HG02943 (cell line): ENCODE measurements around the gene TPSB2.
"Not testable (repeated sequence)": the region's sequence is repeated elsewhere in the genome, so short reads cannot be mapped to it uniquely, and the experiment has no call there.

ENCODE experiments used
- ATAC-seq: cut with Tn5 transposase; IDR thresholded peaks from one replicate; pipeline ENCODE4 v1.9.1; 2021; ENCODE audit warnings: mild to moderate bottlenecking, low read depth, moderate library complexity; ENCODE audit not compliant: unreplicated experiment

TPSB2 gene

DNA sequence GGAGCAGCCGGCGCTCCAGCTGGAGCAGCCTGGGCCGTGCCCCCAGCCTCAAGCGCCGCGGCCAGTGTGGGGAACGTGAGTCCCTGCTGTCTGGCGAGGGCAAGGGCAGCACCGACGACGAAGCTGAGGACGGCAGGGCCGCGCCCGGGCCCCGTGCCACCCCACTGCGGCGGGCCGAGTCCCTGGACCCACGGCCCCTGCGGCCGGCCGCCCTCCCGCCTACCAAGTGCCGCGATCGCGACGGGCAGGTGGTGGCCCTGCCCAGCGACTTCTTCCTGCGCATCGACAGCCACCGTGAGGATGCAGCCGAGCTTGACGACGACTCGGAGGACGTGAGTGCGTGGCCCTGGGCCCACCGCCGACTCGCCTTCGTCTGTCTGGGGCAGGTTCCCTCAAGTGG is 20.9 kb downstream of the TPSB2 start:
- no peak for ATAC-seq

DNA sequence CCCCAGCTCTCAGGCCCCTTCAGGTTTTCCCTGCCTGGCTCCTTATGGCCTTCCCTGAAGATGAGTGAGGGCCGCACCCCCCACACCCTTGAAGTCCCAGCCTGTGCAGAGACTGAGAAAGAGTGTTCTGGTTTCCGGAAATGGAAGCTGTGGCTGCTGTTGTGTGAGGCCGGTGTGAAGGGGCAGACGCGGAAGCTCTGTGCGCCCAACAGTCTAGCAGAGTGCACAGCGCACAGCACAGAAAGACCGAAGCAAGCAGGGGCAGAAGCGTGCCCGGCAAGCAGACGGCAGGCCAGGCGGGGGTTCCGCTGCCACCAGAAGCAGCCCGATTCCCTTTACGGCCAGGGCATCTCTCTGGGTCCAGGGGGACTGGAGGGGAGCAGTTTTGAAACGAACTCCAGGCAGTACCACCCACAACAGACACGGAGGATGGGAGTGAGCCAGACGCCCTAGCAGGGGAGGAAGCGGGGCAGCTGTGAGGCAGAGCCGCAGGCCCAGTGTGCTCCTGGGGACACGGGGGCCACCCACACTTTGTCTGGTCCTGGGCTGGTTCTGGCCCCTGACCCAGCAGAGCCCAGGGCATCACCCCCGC is 21.6 kb downstream of the TPSB2 start:
- ATAC-seq, result no peak

DNA sequence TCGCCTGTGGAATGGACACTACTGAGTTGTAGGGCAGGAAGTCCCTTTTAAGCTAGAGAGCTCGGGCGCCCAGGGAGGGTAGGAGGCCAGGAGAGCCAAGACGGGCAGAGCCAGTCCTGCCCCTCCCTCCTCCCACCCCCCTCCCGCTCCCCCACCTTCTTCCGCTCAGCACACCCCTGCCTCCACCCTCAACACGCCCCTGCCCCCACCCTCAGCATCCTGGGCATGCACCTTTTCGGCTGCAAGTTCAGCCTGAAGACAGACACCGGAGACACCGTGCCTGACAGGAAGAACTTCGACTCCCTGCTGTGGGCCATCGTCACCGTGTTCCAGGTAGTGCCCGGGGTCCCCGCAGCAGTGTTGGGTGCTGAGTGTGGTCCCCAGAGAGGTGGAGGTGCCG is 23.2 kb downstream of the TPSB2 start:
- ATAC-seq, result no peak

DNA sequence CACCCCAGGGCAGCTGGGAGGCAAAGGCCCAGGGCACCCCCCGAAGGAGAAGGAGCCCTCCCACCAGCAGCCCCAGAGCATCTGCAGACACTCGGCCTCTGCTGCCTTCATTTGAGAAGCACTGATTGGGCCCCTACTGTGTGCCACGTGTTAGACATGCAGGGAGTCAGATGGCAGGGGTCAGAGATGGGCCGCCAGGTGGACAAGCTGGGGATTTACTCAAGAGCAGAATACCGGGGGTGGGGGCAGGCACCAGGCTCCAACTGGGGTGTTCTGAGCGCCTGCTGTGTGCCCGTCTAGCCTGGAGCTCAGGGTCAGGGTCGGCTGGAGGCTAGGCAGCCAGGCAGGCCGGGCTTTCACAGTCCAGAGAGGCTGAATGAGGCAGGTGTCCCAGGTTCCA is 23.7 kb downstream of the TPSB2 start:
- no peak for ATAC-seq

- ATAC-seq, result no peak
Measured at GRCh38 chr16:1204933-1205332, 25.1 kb downstream of the TPSB2 start.

DNA sequence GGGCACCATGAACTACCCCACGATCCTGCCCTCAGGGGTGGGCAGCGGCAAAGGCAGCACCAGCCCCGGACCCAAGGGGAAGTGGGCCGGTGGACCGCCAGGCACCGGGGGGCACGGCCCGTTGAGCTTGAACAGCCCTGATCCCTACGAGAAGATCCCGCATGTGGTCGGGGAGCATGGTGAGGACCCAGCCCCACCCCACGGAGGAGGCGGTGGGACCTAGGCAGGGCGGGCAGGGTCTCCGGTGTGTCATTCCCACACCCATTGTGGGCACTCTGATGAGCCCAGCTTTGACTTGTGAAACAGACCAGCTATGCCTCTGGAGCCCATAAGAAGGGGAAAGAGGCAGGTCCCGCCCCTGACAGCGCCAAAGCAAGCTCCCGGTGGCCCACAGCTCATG is 27.7 kb downstream of the TPSB2 start:
- no peak for ATAC-seq

DNA sequence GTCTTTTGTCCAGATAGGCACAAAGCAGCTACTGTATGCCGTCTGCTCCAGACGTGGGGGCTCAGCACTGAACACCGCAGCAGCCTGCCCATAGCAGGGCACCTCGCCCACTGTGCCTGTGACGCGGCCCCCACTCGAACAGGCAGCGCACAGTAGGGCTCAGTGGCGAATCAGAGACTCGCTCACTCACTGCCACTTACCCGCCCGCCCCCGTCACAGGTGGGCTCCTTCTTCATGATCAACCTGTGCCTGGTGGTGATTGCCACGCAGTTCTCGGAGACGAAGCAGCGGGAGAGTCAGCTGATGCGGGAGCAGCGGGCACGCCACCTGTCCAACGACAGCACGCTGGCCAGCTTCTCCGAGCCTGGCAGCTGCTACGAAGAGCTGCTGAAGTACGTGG is 28.5 kb downstream of the TPSB2 start:
- ATAC-seq, result no peak

GRCh38 chr16:1200014-1200627 is 29.9 kb downstream of the TPSB2 start:
- no peak for ATAC-seq

DNA sequence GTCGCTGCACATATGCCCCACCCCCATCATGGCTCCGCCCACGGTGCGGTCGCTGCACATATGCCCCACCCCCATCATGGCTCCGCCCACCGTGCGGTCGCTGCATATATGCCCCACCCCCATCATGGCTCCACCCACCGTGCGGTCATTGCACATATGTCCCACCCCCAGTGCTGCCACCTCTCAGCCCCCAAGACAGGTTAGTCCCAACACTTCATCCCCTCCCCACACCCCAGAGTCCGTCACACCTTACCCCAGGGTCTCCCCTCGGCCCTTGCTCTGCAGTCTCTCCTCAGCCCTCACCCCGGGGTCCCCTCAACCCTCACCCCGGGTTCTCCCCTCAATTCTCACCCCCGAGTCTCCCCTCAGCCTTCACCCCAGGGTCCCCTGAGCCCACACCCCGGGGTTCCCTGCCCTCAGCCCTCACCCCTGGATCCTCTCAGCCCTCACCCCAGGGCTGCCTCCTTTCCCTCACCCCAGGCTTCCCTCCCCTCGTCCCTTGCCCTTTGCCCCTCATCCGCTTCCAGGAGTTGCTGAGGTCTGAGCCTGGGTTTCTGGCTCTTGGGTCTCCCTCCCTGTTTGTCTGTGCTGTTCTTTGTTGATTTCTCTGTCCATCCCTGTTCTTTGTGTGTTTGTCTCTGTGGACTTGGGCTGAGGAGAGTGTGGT is 30.5 kb downstream of the TPSB2 start:
- no peak for ATAC-seq

DNA sequence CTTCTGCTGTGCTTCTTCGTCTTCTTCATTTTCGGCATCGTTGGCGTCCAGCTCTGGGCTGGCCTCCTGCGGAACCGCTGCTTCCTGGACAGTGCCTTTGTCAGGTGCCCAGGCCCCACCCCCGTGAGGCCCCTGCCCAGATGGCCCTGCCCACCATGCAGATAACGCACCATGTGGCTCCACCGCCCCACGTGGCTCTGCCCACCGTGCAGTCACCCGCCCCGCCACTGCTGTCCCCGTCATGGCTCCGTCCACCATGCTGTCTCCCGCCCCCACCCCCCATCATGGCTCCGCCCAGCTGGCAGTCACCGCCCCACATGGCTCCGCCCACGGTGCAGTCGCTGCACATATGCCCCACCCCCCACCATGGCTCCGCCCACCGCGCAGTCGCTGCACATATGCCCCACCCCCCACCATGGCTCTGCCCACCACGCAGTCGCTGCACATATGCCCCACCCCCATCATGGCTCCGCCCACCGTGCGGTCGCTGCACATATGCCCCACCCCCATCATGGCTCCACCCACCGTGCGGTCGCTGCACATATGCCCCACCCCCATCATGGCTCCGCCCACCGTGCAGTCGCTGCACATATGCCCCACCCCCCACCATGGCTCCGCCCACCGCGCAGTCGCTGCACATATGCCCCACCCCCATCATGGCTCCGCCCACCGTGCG is 31.2 kb downstream of the TPSB2 start:
- ATAC-seq, result not testable (repeated sequence)

DNA sequence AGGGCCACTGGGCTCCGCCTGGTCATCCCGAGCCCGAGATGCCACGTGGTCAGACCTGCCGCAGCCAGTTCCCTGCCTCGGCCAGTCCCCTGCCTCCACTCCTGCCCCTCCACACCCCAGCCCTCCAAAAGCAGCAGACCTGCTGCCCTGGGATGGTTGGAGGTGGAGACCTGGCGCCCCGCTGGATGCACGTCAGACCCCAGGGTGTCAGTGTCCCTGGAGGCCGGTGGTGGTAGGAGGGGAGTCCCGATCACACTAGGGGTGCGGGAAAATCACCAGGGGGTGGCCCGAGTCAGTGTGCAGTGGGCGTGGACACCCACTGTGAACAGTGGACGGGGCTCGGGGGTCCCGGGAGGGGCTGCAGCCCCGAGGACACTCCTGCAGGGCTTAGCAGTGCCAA is 31.8 kb downstream of the TPSB2 start:
- no peak for ATAC-seq

GRCh38 chr16:1197237-1197866 is 32.6 kb downstream of the TPSB2 start:
- no peak for ATAC-seq

DNA sequence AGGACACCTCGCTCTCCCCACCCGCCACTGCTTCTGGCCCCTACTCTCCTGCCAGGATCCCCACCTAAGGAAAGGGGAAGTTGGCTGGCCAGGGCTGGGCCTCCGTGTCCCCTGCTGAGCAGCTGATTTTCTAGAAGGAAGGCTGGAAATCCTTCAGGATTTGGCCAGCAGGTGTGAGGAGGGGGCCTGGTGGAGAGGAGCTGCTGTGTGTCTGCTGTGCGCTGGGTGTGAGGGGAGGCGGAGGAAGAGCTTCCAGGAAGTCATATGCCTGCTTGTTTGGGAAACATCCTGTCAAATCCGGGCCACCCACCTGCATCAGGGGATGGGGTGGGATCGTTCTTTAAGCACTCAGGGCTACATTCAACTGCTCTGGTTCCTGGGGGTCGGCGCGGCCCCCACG is 33.5 kb downstream of the TPSB2 start:
- no peak for ATAC-seq

DNA sequence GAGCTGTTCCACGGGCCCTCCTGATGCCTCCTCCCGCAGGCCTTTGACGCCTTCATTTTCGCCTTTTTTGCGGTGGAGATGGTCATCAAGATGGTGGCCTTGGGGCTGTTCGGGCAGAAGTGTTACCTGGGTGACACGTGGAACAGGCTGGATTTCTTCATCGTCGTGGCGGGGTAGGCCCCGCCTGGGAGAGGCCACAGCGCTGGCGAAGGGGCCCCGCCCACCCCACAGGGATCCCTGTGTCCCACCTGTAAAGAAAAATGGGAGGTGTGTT is 34.7 kb downstream of the TPSB2 start:
- ATAC-seq, result no peak

DNA sequence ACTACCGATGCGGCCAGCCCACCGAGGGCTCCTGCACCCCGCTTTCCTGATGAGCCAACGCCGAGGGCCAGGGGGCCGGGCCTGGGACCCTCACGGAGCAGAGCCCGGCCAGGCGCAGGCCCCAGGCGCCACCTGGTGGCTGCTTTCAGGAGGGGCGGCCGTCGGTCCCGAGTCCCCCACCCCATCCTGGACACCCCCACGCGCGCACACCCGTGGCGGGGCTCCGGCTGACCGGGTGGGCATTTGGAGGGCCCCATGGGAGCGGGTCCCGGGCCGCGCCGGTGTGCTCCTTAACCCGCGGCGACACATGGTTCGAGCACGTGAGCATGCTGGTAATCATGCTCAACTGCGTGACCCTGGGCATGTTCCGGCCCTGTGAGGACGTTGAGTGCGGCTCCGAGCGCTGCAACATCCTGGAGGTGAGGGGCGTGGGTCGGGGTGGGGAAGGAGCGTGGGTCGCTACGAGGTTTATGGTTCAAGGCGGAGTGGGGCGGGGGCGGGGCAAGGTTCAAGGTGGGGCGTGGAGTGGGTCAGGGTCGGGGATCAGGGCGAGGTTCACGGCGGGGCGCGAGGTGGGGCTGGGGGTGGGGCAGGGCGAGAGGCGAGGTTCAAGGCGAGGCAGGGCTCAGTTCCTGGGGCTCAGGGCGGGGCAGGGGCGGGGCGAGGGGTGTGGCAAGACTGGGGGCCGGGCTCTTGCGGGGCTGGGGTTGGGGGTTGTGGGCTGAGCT is 35.2 kb downstream of the TPSB2 start:
- no peak for ATAC-seq

- no peak for ATAC-seq
Measured at GRCh38 chr16:1193825-1194581, 36.0 kb downstream of the TPSB2 start.

DNA sequence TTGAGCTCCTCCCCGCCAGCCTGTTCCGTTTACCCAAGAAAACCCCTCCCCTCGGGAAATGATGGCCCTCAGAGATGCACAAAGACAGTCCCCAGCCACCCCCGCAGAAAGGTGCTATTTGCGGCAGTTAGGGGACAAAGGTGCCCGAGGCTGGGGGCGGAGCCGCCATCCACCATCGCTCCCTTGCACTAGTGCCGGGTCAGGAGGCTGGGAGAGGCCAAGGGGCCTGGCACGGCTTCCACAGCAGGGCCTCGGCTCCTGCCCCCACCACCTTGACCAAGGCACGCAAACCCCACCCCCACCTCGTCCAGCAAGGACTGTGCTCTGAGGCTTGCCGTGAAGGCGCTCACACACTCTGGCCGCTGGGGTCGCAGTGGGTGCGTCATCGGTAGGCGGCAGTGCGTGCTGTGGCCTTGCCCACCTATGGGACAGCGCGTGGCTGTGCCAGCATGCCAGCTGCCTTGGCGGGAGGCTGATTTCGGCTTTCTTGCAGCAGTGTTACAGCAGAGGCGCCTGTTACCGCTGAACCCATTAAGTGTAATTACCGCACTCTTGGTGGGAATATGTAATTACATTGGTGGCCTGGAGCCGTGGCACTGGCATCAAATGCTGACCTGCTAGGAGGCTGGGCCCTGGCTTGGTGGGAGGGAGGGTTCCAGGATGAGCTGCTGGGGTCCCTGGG is 36.7 kb downstream of the TPSB2 start:
- ATAC-seq, result no peak

GRCh38 chr16:1192384-1193073 is 37.5 kb downstream of the TPSB2 start:
- no peak for ATAC-seq

DNA sequence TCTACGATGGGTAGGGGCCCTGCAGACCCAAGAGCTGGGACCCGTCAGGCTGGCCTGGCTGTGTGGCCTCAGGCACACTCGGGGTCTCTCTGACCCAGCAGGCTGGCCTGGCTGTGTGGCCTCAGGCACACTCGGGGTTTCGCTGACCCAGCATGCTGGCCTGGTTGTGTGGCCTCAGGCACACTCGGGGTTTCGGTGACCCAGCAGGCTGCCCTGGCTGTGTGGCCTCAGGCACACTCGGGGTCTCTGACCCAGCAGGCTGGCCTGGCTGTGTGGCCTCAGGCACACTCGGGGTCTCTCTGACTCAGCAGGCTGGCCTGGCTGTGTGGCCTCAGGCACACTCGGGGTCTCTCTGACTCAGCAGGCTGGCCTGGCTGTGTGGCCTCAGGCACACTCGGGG is 39.2 kb downstream of the TPSB2 start:
- not testable (repeated sequence) for ATAC-seq
